Gastroesophageal sphincter (tissue), 3 donors: Measurements from ENCODE around the gene ZBTB42.

Experiments used
- POLR2A ChIP-seq, 2 donors: fragments of 450-650 bp; IDR thresholded peaks; one replicate each; pipeline ENCODE4 v1.6.1; 2017; ENCODE audit warnings: antibody characterized with exemption in 2 of 2, mild to moderate bottlenecking in 2 of 2, moderate library complexity in 1 of 2
- TF ChIP-seq, protein P1 (sequence below), 4 experiments: fragments of 200-600 bp in 2 of 4; fragments of 450-650 bp in 2 of 4; sonication (generic) in 1 of 4; IDR thresholded peaks; one replicate each; pipeline ENCODE4 v1.5.1; 2017 to 2019; ENCODE audit warnings: antibody characterized with exemption in 4 of 4, mild to moderate bottlenecking in 2 of 4, moderate library complexity in 2 of 4

DNA sequence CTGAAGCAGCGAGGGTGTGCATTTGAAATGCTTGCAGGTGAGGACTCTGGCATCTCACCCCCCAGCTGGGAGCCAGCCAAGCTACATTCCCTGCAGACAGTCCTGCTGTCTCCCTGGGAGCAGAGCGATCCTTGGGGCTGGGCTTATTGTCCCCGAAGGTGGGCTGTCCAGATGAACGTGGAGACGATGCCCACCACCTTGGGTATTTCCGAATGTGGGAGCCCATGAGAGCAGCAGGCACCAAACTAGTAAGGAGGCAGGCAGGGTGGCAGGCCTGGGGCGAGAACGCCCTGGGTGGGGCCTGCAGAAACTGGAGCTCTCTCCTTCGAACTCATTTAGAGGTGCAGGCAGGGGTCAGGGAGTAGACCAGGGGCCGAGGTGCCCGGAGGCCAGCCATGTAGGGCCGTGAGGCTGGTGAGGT, 18.5 kb downstream of the ZBTB42 start:
- TF ChIP-seq, protein P1, sequence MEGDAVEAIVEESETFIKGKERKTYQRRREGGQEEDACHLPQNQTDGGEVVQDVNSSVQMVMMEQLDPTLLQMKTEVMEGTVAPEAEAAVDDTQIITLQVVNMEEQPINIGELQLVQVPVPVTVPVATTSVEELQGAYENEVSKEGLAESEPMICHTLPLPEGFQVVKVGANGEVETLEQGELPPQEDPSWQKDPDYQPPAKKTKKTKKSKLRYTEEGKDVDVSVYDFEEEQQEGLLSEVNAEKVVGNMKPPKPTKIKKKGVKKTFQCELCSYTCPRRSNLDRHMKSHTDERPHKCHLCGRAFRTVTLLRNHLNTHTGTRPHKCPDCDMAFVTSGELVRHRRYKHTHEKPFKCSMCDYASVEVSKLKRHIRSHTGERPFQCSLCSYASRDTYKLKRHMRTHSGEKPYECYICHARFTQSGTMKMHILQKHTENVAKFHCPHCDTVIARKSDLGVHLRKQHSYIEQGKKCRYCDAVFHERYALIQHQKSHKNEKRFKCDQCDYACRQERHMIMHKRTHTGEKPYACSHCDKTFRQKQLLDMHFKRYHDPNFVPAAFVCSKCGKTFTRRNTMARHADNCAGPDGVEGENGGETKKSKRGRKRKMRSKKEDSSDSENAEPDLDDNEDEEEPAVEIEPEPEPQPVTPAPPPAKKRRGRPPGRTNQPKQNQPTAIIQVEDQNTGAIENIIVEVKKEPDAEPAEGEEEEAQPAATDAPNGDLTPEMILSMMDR (IDR thresholded peaks at IDR 0.05): no peak
- no peak for TF ChIP-seq POLR2A (IDR thresholded peaks at IDR 0.05)
